Activated gamma-delta T cell treated with anti-CD3 and anti-CD28 coated beads, Interleukin-2, amount 50 U/mL, for 16 hours (primary cell): ENCODE measurements around the gene LILRB4.
"Not testable (repeated sequence)": the region's sequence is repeated elsewhere in the genome, so short reads cannot be mapped to it uniquely, and the experiment has no call there.

Source experiments
- DNase-seq: peaks from one replicate; pipeline ENCODE4 v3.0.0-alpha.2; 2020; ENCODE audit warnings: low read depth

LILRB4 gene

GRCh38 chr19:54662730-54663129 lies at the start of gene LILRB4:
Gene LILRB4, plus strand, starts transcription at chr19:54662985. Its CDS starts 49 bp downstream, at chr19:54663034.
- DNase-seq, result no peak

- no peak for DNase-seq
Observed at GRCh38 chr19:54614726-54615125, 48.1 kb upstream of the LILRB4 start.

- no peak for DNase-seq
Observed at GRCh38 chr19:54616057-54616456, 46.7 kb upstream of the LILRB4 start.

GRCh38 chr19:54616821-54617560 lies 45.8 kb upstream of the LILRB4 start:
- DNase-seq, result no peak

GRCh38 chr19:54620464-54620863 lies 42.3 kb upstream of the LILRB4 start:
- DNase-seq, result no peak

- DNase-seq, result no peak
Observed at GRCh38 chr19:54622431-54622830, 40.4 kb upstream of the LILRB4 start.

GRCh38 chr19:54624234-54624633 lies 38.6 kb upstream of the LILRB4 start:
- not testable (repeated sequence) for DNase-seq

- DNase-seq, result not testable (repeated sequence)
Observed at GRCh38 chr19:54624934-54625730, 37.7 kb upstream of the LILRB4 start.

- DNase-seq, result no peak
Observed at GRCh38 chr19:54626757-54627156, 36.0 kb upstream of the LILRB4 start.

- not testable (repeated sequence) for DNase-seq
Observed at GRCh38 chr19:54627912-54628311, 34.9 kb upstream of the LILRB4 start.

- not testable (repeated sequence) for DNase-seq
Observed at GRCh38 chr19:54630262-54630661, 32.5 kb upstream of the LILRB4 start, which contains the start of gene LILRB1. Gene LILRB1, plus strand, starts transcription at chr19:54630484. Its CDS starts 590 bp downstream, at chr19:54631074.

- DNase-seq, result no peak
Observed at GRCh38 chr19:54630782-54631181, 32.0 kb upstream of the LILRB4 start.

GRCh38 chr19:54631489-54632337 lies 31.1 kb upstream of the LILRB4 start:
- not testable (repeated sequence) for DNase-seq

- DNase-seq, result not testable (repeated sequence)
Observed at GRCh38 chr19:54632517-54632916, 30.3 kb upstream of the LILRB4 start.

GRCh38 chr19:54633401-54633800 lies 29.4 kb upstream of the LILRB4 start:
- no peak for DNase-seq

GRCh38 chr19:54636081-54636480 lies 26.7 kb upstream of the LILRB4 start:
- not testable (repeated sequence) for DNase-seq

- DNase-seq, result no peak
Observed at GRCh38 chr19:54638683-54639082, 24.1 kb upstream of the LILRB4 start.

- DNase-seq, result not testable (repeated sequence)
Observed at GRCh38 chr19:54642953-54643352, 19.8 kb upstream of the LILRB4 start.

GRCh38 chr19:54643583-54643982 lies 19.2 kb upstream of the LILRB4 start:
- DNase-seq, result not testable (repeated sequence)

GRCh38 chr19:54644056-54644455 lies 18.7 kb upstream of the LILRB4 start:
- DNase-seq, result no peak

GRCh38 chr19:54646331-54646841 lies 16.4 kb upstream of the LILRB4 start:
- DNase-seq, result no peak

- no peak for DNase-seq
Observed at GRCh38 chr19:54648129-54648528, 14.7 kb upstream of the LILRB4 start.
